Tibial nerve (tissue), 4 donors: ENCODE data around the gene STAB1. TPM values are rescaled to one million over a fixed set of nuclear protein-coding genes. Genes with fewer than 3 reads are reported as not detected.

Experiments
- DNase-seq, 2 donors: peaks; one replicate each; pipeline ENCODE4 v3.0.0-alpha.2; 2019; ENCODE audit warnings: low spot score in 2 of 2
- H3K27ac ChIP-seq, 4 donors: fragments of 200-600 bp; sonication (generic) in 3 of 4; one replicate each; pipeline ENCODE4 v1.5.1; 2017 to 2019; ENCODE audit warnings: mild to moderate bottlenecking in 1 of 4
- H3K27me3 ChIP-seq, 2 donors: fragments of 200-600 bp; sonication (generic) in 1 of 2; one replicate each; pipeline versions ENCODE4 v1.5.1 to v1.6.0; 2017 to 2019
- H3K36me3 ChIP-seq, 3 donors: fragments of 200-600 bp; sonication (generic); one replicate each; pipeline ENCODE4 v1.5.1; 2018 to 2019
- H3K4me1 ChIP-seq, 4 donors: fragments of 200-600 bp; sonication (generic) in 3 of 4; one replicate each; pipeline ENCODE4 v1.5.1; 2017 to 2019
- H3K4me3 ChIP-seq, 4 donors: fragments of 200-600 bp; sonication (generic) in 3 of 4; one replicate each; pipeline ENCODE4 v1.5.1; 2017 to 2019; ENCODE audit warnings: mild to moderate bottlenecking in 1 of 4, moderate library complexity in 1 of 4
- H3K9me3 ChIP-seq, 4 donors: fragments of 200-600 bp; sonication (generic) in 3 of 4; one replicate each; pipeline ENCODE4 v1.5.1; 2017 to 2019
- EP300 ChIP-seq, 2 donors: sonication (generic); formaldehyde crosslinking; IDR thresholded peaks; one replicate each; pipeline ENCODE4 v1.6.1; 2017; ENCODE audit warnings: antibody characterized with exemption in 2 of 2, mild to moderate bottlenecking in 1 of 2
- POLR2A ChIP-seq, 2 donors: fragments of 450-650 bp; IDR thresholded peaks; one replicate each; pipeline ENCODE4 v1.6.1; 2017; ENCODE audit warnings: antibody characterized with exemption in 2 of 2, mild to moderate bottlenecking in 2 of 2, moderate library complexity in 2 of 2
- WGBS, 2 donors: methylation state at CpG; one replicate each; pipeline ENCODE4 v1.1.5; 2018; 5-methylcytosine and 5-hydroxymethylcytosine counted together
- total RNA-seq, 4 donors: library from RNA; depleted of rRNA; stranded (reverse); fragments of >200 nt; gene quantifications; one replicate each; pipeline ENCODE4 v1.1.0, GENCODE V29; 2016
- TF ChIP-seq, protein P1 (sequence below), 5 experiments: fragments of 200-600 bp in 3 of 5; fragments of 450-650 bp in 2 of 5; sonication (generic) in 3 of 5; IDR thresholded peaks; one replicate each; pipeline ENCODE4 v1.5.1; 2016 to 2019; ENCODE audit warnings: antibody characterized with exemption in 5 of 5, mild to moderate bottlenecking in 3 of 5, moderate library complexity in 2 of 5

The STAB1 gene
- total RNA-seq, 4 donors from 2014 or later: 167 to 527 (median 264) TPM

DNA sequence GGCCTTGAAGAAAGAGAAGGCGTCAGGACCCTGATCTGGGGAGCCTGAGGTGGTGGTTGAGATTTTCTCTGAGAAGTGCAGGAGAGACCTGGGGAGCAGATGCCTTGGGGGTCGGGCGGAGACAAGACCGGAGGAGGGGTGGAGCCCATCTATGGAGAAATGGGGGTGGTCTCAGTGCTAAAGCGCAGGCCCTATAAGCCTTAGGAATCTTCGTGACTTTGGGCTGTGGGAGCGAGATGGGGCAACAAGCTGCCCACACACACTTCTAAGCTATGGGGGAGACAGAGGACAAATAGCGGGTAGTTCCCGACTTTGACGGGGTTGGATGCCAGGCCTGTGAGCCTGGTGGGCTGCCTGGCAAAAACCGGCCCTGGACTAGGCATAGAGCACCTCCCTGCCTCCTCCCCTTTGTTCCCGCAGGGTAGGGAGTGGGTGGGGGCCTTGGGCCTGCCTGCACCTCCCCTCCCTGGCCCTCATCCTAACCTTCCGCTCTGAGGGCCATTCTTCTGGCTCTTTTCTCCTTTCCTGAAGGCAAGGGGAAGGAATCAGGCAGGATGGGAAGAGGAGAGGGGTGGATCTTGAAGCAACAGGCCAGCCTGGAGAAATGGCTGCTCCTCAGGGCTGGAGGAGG, 38.9 kb upstream of the STAB1 start:
- H3K4me3 ChIP-seq: peak overlapping the region; percentile 57 to 98 (median 96)
- H3K27ac ChIP-seq: peak overlapping the region; percentile 82 to 98 (median 96)
- H3K9me3 ChIP-seq: no peaks in the 10 kb centered on the region
- H3K36me3 ChIP-seq: peaks cover 0 to 40% (median 0%) of the 10 kb centered on the region in 3 donors
- no peak for DNase-seq
- H3K4me1 ChIP-seq: peaks cover 0 to 40% (median 13%) of the 10 kb centered on the region in 4 donors
- 7 to 11% methylated on average over 10 to 13 of the region's 13 CpGs for WGBS, 2 donors
- H3K27me3 ChIP-seq: no peaks in the 10 kb centered on the region
- TF ChIP-seq, protein P1, sequence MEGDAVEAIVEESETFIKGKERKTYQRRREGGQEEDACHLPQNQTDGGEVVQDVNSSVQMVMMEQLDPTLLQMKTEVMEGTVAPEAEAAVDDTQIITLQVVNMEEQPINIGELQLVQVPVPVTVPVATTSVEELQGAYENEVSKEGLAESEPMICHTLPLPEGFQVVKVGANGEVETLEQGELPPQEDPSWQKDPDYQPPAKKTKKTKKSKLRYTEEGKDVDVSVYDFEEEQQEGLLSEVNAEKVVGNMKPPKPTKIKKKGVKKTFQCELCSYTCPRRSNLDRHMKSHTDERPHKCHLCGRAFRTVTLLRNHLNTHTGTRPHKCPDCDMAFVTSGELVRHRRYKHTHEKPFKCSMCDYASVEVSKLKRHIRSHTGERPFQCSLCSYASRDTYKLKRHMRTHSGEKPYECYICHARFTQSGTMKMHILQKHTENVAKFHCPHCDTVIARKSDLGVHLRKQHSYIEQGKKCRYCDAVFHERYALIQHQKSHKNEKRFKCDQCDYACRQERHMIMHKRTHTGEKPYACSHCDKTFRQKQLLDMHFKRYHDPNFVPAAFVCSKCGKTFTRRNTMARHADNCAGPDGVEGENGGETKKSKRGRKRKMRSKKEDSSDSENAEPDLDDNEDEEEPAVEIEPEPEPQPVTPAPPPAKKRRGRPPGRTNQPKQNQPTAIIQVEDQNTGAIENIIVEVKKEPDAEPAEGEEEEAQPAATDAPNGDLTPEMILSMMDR (IDR thresholded peaks at IDR 0.05): no peak
- peak in 1 of 2 donors; percentile 45 for TF ChIP-seq EP300 (IDR thresholded peaks at IDR 0.05)

DNA sequence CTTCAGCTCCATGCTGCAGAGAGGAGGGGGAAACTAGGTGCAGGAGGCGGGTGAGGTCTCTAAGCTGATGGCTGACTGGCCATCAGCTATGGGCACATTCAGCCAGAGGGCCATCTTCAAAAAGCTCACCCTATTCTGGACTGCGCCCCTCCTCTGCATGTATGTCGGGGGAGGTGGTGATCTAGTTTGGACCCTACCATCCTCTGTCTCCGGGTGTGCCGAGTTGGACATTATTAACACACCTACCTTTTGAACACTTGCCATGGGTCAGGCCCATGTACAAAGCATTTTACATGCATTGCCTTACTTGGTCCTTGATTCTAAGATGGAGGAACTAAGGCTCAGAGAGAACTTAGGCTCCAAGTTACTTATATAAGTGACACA, 38.3 kb upstream of the STAB1 start:
- H3K4me1 ChIP-seq: peaks cover 0 to 45% (median 13%) of the 10 kb centered on the region in 4 donors

DNA sequence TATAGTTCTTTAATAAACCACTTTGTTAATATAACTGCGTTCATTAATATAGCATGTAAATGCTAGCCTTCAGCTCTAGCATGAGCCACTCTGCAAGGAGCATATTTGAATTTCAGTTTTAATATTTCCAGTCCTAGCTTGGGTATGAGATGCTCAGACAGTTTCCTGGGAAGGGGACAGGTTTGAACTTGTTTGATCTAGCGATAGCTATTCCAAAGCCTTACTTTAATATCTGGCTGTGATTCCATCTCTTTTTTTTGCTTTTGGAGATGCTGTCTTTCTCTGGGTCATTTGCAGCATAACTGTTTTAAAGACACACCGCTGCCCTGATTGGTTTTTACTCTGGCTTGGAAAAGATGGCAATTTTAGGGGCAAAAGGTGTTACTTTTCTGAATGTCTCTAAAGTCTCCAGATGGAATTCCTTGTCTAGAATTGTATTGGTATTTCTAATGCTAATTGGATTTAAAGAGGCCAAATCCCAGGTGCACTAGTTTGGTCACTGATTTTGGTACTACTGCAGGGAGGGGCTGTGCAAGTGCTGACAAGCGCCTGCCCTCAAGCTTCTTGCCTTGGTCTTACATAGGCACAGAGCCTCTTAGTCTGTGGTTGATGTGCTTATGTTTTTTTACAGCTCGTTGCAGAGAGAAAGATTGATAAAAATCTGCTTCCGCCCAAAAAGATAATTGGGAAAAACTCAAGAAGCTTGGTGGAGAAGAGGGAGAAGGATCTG, 36.9 kb upstream of the STAB1 start:
- TF ChIP-seq EP300 (IDR thresholded peaks at IDR 0.05) (no peak), POLR2A (IDR thresholded peaks at IDR 0.05) (no peak)
- TF ChIP-seq, protein P1 (IDR thresholded peaks at IDR 0.05): no peak
- H3K27me3 ChIP-seq: no peaks in the 10 kb centered on the region
- H3K4me3 ChIP-seq: no peak overlapping the region
- H3K9me3 ChIP-seq: no peaks in the 10 kb centered on the region
- peaks cover 0 to 59% (median 0%) of the 10 kb centered on the region in 3 donors for H3K36me3 ChIP-seq
- H3K27ac ChIP-seq: no peak overlapping the region
- H3K4me1 ChIP-seq: peaks cover 0 to 52% (median 13%) of the 10 kb centered on the region in 4 donors
- 79 to 80% methylated on average over 6 of the region's 6 CpGs for WGBS, 2 donors
- DNase-seq: no peak

More for the DNA sequence above, 38.3 kb upstream of the STAB1 start:
- peak overlapping the region; percentile 82 to 98 (median 96) for H3K27ac ChIP-seq
- TF ChIP-seq EP300 (IDR thresholded peaks at IDR 0.05) (no peak), POLR2A (IDR thresholded peaks at IDR 0.05) (no peak)
- TF ChIP-seq, protein P1 (IDR thresholded peaks at IDR 0.05): no peak
- no peak for DNase-seq
- no peaks in the 10 kb centered on the region for H3K9me3 ChIP-seq
- peaks cover 0 to 45% (median 0%) of the 10 kb centered on the region in 3 donors for H3K36me3 ChIP-seq
- 58 to 64% methylated on average over 5 of the region's 5 CpGs for WGBS, 2 donors
- H3K4me3 ChIP-seq: peak overlapping the region; percentile 57 to 98 (median 96)
- no peaks in the 10 kb centered on the region for H3K27me3 ChIP-seq

DNA sequence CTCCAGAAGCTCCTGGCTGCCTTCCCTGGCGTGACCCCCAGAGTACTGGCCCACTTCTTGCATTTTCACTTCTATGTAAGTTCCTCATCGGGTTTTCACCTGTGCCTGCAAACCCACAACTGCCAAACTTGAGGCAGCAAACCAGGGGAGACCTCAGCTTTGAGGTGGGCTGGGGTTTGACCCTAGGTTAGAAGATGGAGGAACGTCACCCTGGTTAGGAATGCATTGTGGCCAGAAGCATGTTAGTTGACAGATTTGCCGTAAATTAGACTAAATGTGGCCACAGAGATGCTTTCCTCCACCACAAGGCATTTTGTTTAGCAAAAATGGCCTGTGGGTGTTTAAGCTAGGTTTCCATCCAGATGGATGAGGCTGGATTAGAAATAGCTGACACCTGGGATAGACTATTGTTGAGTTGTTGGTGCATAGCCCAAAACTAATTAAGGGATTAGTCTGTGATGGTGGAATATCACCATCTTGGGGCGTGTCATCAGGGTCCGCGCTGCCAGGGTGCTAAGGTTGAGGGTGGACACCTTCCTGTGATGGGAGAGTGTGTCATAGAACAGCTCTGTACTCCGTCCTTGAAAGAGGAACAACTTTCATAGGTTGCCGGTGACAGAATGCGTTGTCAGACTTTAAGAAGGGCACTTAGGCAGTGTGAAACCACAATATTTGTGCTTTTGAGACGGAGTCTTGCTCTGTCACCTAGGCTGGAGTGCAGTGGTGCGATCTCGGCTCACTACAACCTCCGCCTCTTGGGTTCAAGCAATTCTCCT, 36.2 kb upstream of the STAB1 start:
- Histone ChIP-seq H3K4me1 (peaks cover 0 to 49% (median 13%) of the 10 kb centered on the region in 4 donors), H3K27ac (no peak overlapping the region), H3K27me3 (no peaks in the 10 kb centered on the region), H3K9me3 (no peaks in the 10 kb centered on the region), H3K4me3 (no peak overlapping the region), H3K36me3 (peaks cover 0 to 64% (median 0%) of the 10 kb centered on the region in 3 donors)
- TF ChIP-seq EP300 (IDR thresholded peaks at IDR 0.05): no peak
- TF ChIP-seq, protein P1 (IDR thresholded peaks at IDR 0.05): no peak
- no peak for TF ChIP-seq POLR2A (IDR thresholded peaks at IDR 0.05)
- WGBS, 2 donors: 94 to 96% methylated on average over 14 of the region's 14 CpGs
- DNase-seq: no peak
